Measurements from ENCODE around the gene PRDM15. TPM values are rescaled to one million over a fixed set of nuclear protein-coding genes. Genes with fewer than 3 reads are reported as not detected.

PRDM15 gene
- total RNA-seq, 3 donors from 2014 or later (not counting 1 experiment from before 2014, with no cell fraction given) = 11.4 to 13.5 (median 11.9) TPM

GRCh38 chr21:41801321-41802197 is 77.6 kb downstream of the PRDM15 start:
- Histone ChIP-seq H3K27me3 (ENCODE audit: control insufficient read depth, insufficient read depth, low read length) (no peaks in the 10 kb centered on the region), H3K4me3 (ENCODE audit: low read length) (no peak overlapping the region), H3K36me3 (ENCODE audit: control insufficient read depth, insufficient read depth, low read length) (peaks cover 30% of the 10 kb centered on the region), H3K4me1 (ENCODE audit: control insufficient read depth, insufficient read depth, low read length) (no peaks in the 10 kb centered on the region), H3K27ac (ENCODE audit: low read length) (no peak overlapping the region), H3K9me3 (ENCODE audit: control insufficient read depth, insufficient read depth, low read length) (no peaks in the 10 kb centered on the region)
- Mint-ChIP-seq H3K9me3 (peaks cover 4 to 5% of the 10 kb centered on the region in 2 donors), H3K36me3 (peaks cover 8% of the 10 kb centered on the region), H3K27me3 (ENCODE audit: low read depth in 2 of 2) (no peaks in the 10 kb centered on the region), H3K27ac (no peak overlapping the region), H3K4me3 (no peak overlapping the region), H3K4me1 (peaks cover 0 to 7% of the 10 kb centered on the region in 2 donors)
- no peak for ATAC-seq
- 89% methylated on average over 32 of the region's 32 CpGs for WGBS (ENCODE audit: insufficient coverage)
- no peak for TF ChIP-seq CTCF (IDR thresholded peaks at IDR 0.05)
- DNase-seq = no peak
- intact Hi-C loops (cut with micrococcal nuclease) = loop anchor here (10.0 kb wide), 1 partner anchor 57 kb away; no protein-coding TSS in a partner anchor

GRCh38 chr21:41800425-41801320 is 78.5 kb downstream of the PRDM15 start:
- ATAC-seq = no peak
- Histone ChIP-seq H3K4me1 (ENCODE audit: control insufficient read depth, insufficient read depth, low read length) (no peaks in the 10 kb centered on the region), H3K4me3 (ENCODE audit: low read length) (no peak overlapping the region), H3K27me3 (ENCODE audit: control insufficient read depth, insufficient read depth, low read length) (no peaks in the 10 kb centered on the region), H3K36me3 (ENCODE audit: control insufficient read depth, insufficient read depth, low read length) (peaks cover 30% of the 10 kb centered on the region), H3K9me3 (ENCODE audit: control insufficient read depth, insufficient read depth, low read length) (no peaks in the 10 kb centered on the region), H3K27ac (ENCODE audit: low read length) (no peak overlapping the region)
- Mint-ChIP-seq H3K36me3 (peaks cover 8% of the 10 kb centered on the region), H3K9me3 (peaks cover 2 to 3% of the 10 kb centered on the region in 2 donors), H3K4me3 (no peak overlapping the region), H3K27me3 (ENCODE audit: low read depth in 2 of 2) (no peaks in the 10 kb centered on the region), H3K27ac (no peak overlapping the region), H3K4me1 (peaks cover 0 to 4% of the 10 kb centered on the region in 2 donors)
- intact Hi-C loops (cut with micrococcal nuclease) = loop anchor here (10.0 kb wide), 1 partner anchor 56 kb away; no protein-coding TSS in a partner anchor
- no peak for TF ChIP-seq CTCF (IDR thresholded peaks at IDR 0.05)
- 94% methylated on average over 24 of the region's 24 CpGs for WGBS (ENCODE audit: insufficient coverage)
- DNase-seq = no peak

GRCh38 chr21:41799763-41800162 is 79.4 kb downstream of the PRDM15 start:
- H3K9me3 ChIP-seq (ENCODE audit: control insufficient read depth, insufficient read depth, low read length) = no peaks in the 10 kb centered on the region
- H3K4me1 ChIP-seq (ENCODE audit: control insufficient read depth, insufficient read depth, low read length) = no peaks in the 10 kb centered on the region
- Mint-ChIP-seq H3K4me3 (no peak overlapping the region), H3K4me1 (no peaks in the 10 kb centered on the region), H3K9me3 (no peaks in the 10 kb centered on the region), H3K27me3 (ENCODE audit: low read depth in 2 of 2) (no peaks in the 10 kb centered on the region), H3K36me3 (peaks cover 8% of the 10 kb centered on the region), H3K27ac (no peak overlapping the region)
- DNase-seq = no peak
- H3K36me3 ChIP-seq (ENCODE audit: control insufficient read depth, insufficient read depth, low read length) = peaks cover 30% of the 10 kb centered on the region
- intact Hi-C loops (cut with micrococcal nuclease) = loop anchor here (10.0 kb wide), 1 partner anchor 55 kb away; no protein-coding TSS in a partner anchor
- H3K4me3 ChIP-seq (ENCODE audit: low read length) = no peak overlapping the region
- no peak overlapping the region for H3K27ac ChIP-seq (ENCODE audit: low read length)
- no peaks in the 10 kb centered on the region for H3K27me3 ChIP-seq (ENCODE audit: control insufficient read depth, insufficient read depth, low read length)
- no peak for ATAC-seq
- 96% methylated on average over 7 of the region's 7 CpGs for WGBS (ENCODE audit: insufficient coverage)
- TF ChIP-seq CTCF (IDR thresholded peaks at IDR 0.05) = no peak
